ENCODE data around the gene ZNRF1.
"Not testable (repeated sequence)": the region's sequence is repeated elsewhere in the genome, so short reads cannot be mapped to it uniquely, and the experiment has no call there.

ZNRF1 gene

GRCh38 chr16:74998481-74999218 lies at the start of gene ZNRF1:
Gene ZNRF1, plus strand, starts transcription at chr16:74999024. Its CDS starts 648 bp downstream, at chr16:74999672.
- DNase-seq: peak; percentile 67 to 72

DNA sequence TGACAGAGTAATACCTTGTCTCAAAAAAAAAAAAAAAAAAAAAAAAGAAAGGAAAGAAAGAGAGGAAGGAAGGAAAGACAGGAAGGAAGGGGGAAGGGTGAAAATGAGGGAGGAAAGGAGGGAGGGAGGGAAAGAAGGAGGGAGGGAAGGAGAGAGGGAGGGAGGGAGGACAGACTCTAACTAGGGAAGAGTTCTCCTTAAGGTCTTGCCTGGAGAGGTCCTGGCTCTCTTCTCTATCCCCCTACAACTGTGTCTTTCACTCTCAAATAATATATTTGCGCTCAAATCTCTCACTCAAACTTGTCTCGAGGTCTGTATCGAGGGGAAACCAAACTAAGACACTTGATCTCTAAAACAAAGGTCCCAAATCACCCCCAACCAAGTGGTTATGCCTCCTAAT lies 49.5 kb upstream of the ZNRF1 start:
- no peak for DNase-seq

DNA sequence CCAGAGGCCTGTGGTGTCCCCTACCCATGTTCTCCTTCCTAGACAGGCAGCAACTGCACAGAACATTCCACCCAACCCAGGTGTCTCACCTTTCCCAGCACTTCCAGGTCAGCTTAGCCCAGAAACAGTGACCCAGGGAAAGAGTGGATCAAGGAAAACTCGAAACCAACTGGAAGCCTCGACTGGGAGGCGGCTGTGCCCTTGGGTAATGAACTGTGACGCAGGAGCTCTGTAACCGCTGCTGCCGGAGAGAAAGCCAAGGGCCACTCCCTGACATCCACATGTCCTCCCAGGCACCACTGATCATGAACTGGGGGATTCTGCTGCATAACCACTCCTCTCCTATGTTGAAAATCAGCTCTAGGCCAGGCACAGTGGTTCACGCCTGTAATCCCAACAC lies 48.3 kb upstream of the ZNRF1 start:
- no peak for DNase-seq

DNA sequence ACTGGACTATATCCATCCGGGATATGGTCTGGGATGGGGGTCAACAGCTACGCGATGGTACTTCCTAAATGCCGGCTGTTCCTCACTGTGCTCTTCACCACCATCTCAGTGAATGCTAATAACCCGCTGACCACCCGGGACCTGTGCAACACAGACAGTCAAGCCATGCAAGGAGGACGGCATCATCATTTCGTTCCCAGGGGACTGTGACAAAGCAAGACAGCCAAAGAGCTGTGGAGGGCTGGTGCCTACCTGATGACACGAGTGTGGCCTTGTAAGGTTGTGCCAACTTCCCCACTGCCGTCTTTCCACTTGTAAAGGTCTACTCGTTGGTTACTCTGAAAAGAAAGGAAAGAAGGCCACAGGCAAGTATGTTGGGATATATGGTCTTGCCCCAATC lies 47.6 kb upstream of the ZNRF1 start:
- DNase-seq: no peak

- DNase-seq: no peak
These were observed 47.1 kb upstream of the ZNRF1 start for GRCh38 chr16:74951681-74952080.

GRCh38 chr16:74954763-74955162 lies 44.1 kb upstream of the ZNRF1 start:
- no peak for DNase-seq

DNA sequence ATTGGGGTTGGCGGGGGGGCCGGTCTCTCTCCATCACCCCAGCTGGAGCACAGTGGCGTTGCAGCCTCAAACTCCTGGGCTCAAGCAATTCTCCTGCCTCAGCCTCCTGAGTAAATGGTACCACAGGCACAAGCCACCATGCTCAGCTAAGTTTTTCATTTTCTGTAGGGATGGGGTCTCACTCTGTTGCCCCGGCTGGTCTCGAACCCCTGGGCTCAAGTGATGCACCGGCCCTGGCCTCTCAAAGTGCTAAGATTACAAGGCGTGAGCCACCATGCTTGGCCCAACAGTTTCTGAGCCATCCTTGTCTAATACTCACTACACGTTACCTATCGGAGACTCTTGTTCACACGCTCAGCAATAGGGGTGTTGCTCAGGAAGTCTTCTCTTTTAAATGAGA lies 25.5 kb upstream of the ZNRF1 start:
- no peak for DNase-seq

DNA sequence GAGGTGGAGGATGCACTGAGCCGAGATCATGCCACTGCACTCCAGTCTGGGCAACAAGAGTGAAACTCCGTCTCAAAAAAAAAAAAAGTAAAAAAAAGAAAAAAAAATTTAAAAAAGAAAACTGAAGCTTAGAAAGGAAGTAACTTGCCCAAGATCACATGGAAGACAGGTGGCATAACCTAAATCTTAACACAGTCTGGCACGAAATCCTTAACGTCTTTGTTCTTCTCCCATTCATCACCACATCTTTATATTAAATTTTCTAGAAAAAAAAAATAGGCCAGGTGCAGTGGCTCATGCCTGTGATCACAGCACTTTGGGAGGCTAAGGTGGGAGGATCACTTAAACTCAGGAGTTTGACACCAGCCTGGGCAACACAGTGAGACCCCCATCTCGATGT lies 23.2 kb upstream of the ZNRF1 start:
- DNase-seq: no peak

DNA sequence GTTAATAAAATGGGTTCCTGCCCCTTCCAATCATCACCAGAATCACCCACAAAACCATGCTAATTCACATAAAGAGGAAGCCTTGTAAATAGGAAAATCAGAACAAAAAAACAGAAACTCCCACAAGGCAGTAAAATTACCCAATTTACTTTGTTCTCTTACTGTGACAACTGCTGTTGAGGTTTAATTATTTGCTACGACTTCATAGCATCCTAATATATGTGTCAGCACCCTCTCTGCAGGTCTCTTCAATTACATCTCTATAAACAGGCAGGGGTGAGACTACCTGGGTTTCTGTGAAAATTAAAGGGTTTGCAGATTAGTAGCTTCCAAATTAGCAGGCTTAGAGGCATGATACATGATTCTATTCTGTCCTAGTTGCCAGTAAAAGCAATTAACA lies 16.6 kb upstream of the ZNRF1 start:
- DNase-seq: no peak

DNA sequence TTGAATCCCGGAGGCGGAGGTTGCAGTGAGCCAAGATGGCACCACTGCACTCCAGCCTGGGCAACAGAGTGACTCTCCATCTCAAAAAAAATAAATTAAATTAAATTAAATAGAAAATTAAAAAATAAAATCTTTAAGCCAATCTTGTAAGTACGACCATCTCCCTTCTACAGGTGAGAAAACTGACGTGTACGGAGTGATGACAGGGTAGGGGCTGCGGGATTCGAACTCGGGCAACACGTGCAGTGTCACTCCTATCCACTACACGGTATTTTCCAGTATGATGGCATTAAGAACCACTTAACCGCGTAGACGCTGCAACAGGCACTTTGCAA lies 14.7 kb upstream of the ZNRF1 start:
- DNase-seq: no peak

DNA sequence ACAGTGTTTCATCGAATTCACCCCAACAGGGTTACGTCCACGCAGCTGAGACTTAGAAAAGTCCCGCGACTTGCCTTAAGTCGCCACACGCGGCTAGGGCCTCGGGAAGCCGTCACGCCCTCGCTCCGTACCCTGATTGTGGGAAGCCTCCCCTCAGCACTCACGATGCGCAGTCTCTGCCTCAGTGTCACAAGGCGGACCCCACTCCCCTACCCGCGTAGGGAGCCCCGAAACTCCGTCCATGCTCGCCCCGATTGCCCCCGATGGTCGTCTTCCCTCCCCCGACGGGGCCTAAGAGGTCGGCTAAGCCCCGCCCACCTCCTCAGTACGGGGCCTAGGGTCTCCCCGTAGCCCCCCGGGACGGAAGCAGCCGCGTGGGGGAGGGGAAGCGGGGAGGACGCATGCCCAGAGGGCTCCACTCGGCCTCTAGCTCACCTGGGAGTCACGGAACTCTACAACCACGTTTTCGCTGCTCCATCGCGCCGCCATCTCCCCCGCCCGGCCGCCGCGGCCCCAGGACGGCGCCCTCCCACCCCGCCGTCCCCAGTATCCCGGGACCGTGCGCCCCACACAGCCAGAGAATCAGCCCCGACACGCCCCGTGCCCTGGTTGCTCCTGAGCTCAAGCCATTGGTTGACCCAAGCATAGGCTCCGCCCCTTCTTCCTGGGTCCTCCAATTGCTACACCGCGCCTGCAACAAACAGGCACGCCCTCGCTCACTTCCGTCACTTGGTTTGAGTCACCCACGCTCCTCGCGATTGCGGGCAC lies 14.1 kb upstream of the ZNRF1 start, which contains the start of gene WDR59:
Gene WDR59, minus strand, starts transcription at position 595 of the 768 bp plus-strand sequence. Its CDS starts 106 bp downstream, at position 489.
- DNase-seq: peak; percentile 99

DNA sequence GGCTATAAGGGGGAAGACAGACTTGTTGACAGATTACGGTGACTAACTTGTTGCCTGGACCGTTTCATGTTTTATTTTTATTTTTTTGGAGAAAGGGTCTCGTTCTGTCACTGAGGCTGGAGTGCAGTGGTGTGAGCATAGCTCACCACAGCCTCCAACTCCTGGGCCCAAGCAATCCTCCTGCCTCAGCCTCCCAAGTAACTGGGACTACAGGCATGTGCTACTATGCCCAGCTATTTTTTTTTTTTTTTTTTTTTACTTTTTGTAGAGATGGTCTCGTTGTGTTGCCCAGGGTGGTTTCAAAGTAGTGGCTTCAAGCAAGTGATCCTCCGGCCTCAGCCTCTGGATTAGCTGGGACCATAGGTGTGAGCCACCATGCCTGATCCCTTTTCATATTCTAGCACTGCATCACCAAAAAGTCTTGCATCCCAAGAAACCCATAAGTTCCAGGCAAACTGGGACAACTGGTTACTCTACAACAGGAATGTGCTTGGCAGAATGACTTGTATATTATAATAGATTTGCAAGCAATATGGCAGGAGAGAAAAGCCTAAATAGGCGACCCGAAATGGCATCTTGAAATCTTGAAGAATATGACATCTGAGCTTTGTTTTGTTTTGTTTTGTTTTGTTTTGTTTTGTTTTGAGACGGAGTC lies 11.7 kb upstream of the ZNRF1 start:
- DNase-seq: no peak

DNA sequence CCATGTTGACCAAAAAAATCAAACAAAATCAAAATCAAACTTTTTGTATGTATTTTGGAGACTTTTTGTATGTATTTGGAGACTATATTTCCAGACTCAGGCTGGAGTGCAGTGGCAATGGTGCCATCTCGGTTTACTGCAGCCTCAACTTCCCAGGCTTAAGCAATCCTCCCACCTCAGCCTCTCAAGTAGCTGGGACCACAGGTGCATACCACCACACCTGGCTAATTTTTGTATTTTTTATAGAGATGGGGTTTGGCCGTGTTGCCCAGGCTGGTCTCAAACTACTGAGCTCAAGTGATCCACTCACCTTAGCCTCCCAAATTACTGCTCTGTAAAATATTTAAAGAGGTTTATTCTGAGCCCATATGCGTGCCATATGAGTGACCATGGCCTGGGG lies 9.0 kb upstream of the ZNRF1 start:
- not testable (repeated sequence) for DNase-seq

DNA sequence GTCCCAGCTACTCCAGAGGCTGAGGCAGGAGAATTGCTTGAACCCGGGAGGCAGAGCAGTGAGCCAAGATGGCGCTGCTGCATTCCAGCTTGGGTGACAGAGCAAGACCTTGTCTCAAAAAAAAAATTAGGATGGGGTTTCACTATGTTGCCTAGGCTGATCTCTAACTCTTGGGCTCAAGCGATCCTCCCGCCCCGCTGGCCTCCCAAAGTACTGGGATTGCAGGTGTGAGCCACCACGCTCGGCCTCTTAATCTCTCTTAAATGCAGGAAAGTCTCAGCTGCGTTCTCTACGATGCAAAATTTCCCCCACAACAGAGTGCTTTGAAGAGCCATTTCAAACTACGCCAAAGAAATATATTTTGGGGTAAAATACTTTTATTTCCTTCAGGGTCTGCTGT lies 8.0 kb upstream of the ZNRF1 start:
- DNase-seq: no peak

DNA sequence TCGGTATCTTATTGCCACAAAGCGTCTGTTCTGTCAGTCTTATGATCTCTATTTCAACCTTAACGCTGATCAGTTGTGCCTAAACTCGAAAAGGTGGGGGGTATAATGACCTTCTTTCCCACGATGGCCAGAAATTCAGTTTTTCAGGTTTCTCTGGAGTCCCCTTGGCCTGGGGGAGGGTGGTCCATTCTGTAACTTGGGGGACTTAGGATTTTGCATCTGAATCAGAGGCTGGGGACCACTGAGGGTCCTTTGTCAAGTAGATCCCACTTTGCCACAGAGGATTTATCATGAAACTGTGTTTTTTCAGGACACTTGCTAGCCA lies 7.6 kb upstream of the ZNRF1 start:
- DNase-seq: no peak

DNA sequence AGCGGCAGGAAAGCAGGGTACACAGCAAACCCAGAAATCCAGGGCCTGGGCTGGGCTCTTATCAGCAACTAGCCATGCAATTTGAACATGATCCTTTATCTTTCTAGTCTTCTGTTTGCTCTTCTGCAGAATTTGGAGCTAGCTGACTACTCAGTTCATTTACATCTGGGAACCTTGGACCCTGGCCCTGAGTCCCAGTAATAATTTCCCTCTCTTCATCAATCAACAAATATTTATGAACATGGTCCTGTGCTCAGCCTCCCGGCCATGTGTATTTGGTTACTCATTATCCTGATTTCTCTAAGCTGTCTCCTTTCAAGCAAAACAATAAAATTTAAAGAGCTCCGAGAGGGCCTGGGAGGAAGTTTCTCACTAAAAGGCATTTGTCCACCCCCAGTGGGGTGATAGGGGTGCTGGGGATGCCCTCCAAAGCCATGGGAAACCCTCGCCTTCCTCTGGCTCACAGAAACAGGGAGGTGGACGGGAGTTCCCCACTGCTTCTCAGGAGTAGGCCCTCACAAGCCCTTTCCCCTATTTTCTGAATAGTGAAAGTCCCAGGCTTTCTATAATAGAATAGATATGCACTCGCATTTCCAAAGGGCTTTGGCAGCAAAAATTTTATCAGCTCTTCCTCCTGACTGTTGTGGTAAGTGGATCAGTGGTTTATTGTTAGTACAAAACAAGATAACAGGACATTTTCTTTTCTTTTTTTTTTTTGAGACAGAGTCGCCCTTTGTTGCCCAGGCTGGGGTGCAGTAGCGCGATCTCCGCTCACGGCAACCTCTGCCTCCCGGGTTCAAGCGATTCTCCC lies 7.0 kb upstream of the ZNRF1 start:
- no peak for DNase-seq

DNA sequence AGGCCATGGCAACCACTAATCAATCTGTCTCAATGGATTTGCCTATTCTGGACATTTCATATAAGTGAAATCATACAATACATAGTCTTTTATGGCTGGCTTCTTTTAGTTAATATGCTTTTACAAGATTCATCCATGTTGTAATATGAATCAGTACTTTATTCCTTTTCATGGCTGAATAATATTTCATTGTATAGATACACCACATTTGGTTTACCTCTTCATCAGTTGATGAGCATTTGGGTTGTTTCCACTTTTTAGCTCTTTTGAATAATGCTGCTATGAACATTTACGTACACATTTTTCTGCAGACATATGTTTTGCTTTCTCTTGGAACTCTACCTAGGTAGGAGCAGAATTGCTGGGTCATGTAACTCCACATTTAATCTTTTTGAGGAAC lies 2.8 kb upstream of the ZNRF1 start:
- DNase-seq: no peak

- no peak for DNase-seq
These were observed 1.8 kb upstream of the ZNRF1 start for GRCh38 chr16:74997042-74997491.

- DNase-seq: no peak
These were observed 390 bp downstream of the ZNRF1 start for GRCh38 chr16:74999219-74999608.

DNA sequence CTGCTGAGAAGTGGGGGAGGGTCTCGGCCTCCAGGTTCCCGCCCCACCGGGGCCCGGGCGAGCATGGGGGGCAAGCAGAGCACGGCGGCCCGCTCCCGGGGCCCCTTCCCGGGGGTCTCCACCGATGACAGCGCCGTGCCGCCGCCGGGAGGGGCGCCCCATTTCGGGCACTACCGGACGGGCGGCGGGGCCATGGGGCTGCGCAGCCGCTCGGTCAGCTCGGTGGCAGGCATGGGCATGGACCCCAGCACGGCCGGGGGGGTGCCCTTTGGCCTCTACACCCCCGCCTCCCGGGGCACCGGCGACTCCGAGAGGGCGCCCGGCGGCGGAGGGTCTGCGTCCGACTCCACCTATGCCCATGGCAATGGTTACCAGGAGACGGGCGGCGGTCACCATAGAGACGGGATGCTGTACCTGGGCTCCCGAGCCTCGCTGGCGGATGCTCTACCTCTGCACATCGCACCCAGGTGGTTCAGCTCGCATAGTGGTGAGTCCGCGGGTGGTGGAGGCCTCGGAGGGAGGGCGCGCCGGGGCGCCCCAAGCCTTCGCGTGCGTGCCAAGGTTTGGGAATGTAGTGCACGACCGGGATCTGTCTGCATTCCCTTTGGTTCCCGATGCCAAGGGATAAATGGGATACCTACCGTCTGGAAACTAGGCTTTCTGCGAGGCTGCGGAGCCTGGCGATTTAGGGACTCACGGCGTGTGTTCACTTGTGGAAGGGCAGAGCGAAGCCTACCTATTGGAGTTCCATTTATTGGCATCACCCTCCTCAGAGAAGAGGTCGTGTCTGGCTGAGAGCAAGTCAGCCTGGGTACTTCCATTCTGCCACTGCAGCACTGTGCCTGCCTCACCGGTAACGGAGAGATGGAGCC lies 1.0 kb downstream of the ZNRF1 start:
- no peak for DNase-seq

- no peak for DNase-seq
These were observed 1.8 kb downstream of the ZNRF1 start for GRCh38 chr16:75000481-75001081.

DNA sequence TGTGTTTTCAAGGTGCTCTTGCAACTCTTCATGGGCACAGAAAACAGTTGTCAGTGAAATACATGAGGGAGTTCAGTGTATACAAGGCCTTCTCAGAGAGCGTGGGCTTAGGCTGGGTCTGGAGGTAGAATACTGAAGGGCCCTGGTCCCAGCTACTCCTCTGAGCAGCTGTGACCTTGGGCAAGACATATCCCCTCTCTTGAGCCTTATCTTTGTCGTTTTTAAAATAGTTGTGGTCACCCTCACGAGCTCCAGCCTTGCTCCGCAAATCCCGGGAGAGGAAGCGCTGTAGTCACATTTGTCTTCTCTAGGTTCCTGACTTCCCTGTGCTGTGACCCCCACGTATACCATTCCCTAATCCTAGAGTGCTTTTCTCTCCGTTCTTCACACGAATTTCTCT lies 3.6 kb downstream of the ZNRF1 start:
- DNase-seq: peak; percentile 49 to 57
